Liver (tissue), 9 donors: ENCODE measurements around the gene CHRNG. TPM values are rescaled to one million over a fixed set of nuclear protein-coding genes. Genes with fewer than 3 reads are reported as not detected.

Experiments used
- DNase-seq: peaks from one replicate; pipeline ENCODE4 v3.0.0-alpha.2; 2017; ENCODE audit warnings: low spot score
- H3K27ac ChIP-seq, 2 donors: one replicate each; pipeline ENCODE4 v1.7.0; 2013; ENCODE audit warnings: inconsistent platforms in 2 of 2, low read length in 2 of 2, control low read depth in 1 of 2, low read depth in 1 of 2, mild to moderate bottlenecking in 1 of 2
- H3K27me3 ChIP-seq, 4 donors: one replicate each; pipeline versions ENCODE4 v1.6.1 to v1.7.0; 2013; ENCODE audit warnings: low read length in 3 of 4, inconsistent platforms in 1 of 4, mild to moderate bottlenecking in 1 of 4, moderate library complexity in 1 of 4; ENCODE audit not compliant: control insufficient read depth in 4 of 4, insufficient read depth in 4 of 4
- H3K36me3 ChIP-seq, 4 donors: one replicate each; pipeline versions ENCODE4 v1.6.1 to v1.7.0; 2013; ENCODE audit warnings: low read length in 3 of 4, mild to moderate bottlenecking in 3 of 4, low read depth in 1 of 4, moderate library complexity in 1 of 4; ENCODE audit not compliant: control insufficient read depth in 4 of 4, insufficient read depth in 3 of 4
- H3K4me1 ChIP-seq, 4 donors: one replicate each; pipeline versions ENCODE4 v1.6.1 to v1.7.0; 2013; ENCODE audit warnings: low read length in 3 of 4, mild to moderate bottlenecking in 3 of 4, moderate library complexity in 1 of 4; ENCODE audit not compliant: control insufficient read depth in 4 of 4, insufficient read depth in 4 of 4
- H3K4me3 ChIP-seq, 3 donors: one replicate each; pipeline versions ENCODE4 v1.6.1 to v1.7.0; 2013; ENCODE audit warnings: low read length in 3 of 3, control low read depth in 1 of 3, low read depth in 1 of 3, mild to moderate bottlenecking in 1 of 3
- H3K9ac ChIP-seq, 2 donors: one replicate each; pipeline ENCODE4 v1.7.0; 2013; ENCODE audit warnings: low read length in 2 of 2, mild to moderate bottlenecking in 2 of 2, moderate library complexity in 2 of 2, control low read depth in 1 of 2, low read depth in 1 of 2
- H3K9me3 ChIP-seq, 4 donors: one replicate each; pipeline versions ENCODE4 v1.6.1 to v1.7.0; 2013; ENCODE audit warnings: low read length in 3 of 4; ENCODE audit not compliant: control insufficient read depth in 4 of 4
- EGR1 ChIP-seq, 2 donors: IDR thresholded peaks; 2 replicates each; pipeline ENCODE4 v1.6.1; 2016 to 2018; ENCODE audit warnings: antibody characterized with exemption in 2 of 2, low read depth in 2 of 2
- FOXA1 ChIP-seq: IDR thresholded peaks from 2 replicates; pipeline ENCODE4 v1.6.1; 2016; ENCODE audit warnings: antibody characterized with exemption
- GABPA ChIP-seq, 2 donors: IDR thresholded peaks in 1 of 2; conservative IDR thresholded peaks in 1 of 2; 2 replicates each; pipeline ENCODE4 v1.6.1; 2016; ENCODE audit warnings: antibody characterized with exemption in 2 of 2, mild to moderate bottlenecking in 1 of 2, moderate library complexity in 1 of 2
- HNF4A ChIP-seq, 2 donors: conservative IDR thresholded peaks; 2 replicates each; pipeline ENCODE4 v1.6.1; 2016; ENCODE audit warnings: antibody characterized with exemption in 2 of 2, mild to moderate bottlenecking in 2 of 2
- HNF4G ChIP-seq: IDR thresholded peaks from 2 replicates; pipeline ENCODE4 v1.6.1; 2016; ENCODE audit warnings: antibody characterized with exemption
- JUND ChIP-seq, 2 donors: IDR thresholded peaks; 2 replicates each; pipeline ENCODE4 v1.6.1; 2016; ENCODE audit warnings: antibody characterized with exemption in 2 of 2
- MAX ChIP-seq: IDR thresholded peaks from 2 replicates; pipeline ENCODE4 v1.6.1; 2016; ENCODE audit warnings: antibody characterized with exemption
- RAD21 ChIP-seq, 2 donors: IDR thresholded peaks; 2 replicates each; pipeline ENCODE4 v1.6.1; 2016; ENCODE audit warnings: antibody characterized with exemption in 2 of 2, mild to moderate bottlenecking in 2 of 2
- REST ChIP-seq: IDR thresholded peaks from 2 replicates; pipeline ENCODE4 v1.6.1; 2016; ENCODE audit warnings: antibody characterized with exemption, mild to moderate bottlenecking
- RXRA ChIP-seq, 2 donors: IDR thresholded peaks; 2 replicates each; pipeline ENCODE4 v1.6.1; 2017 to 2018; ENCODE audit warnings: antibody characterized with exemption in 2 of 2, mild to moderate bottlenecking in 1 of 2
- SP1 ChIP-seq: IDR thresholded peaks from 2 replicates; pipeline ENCODE4 v1.6.1; 2018; ENCODE audit warnings: antibody characterized with exemption, mild to moderate bottlenecking
- YY1 ChIP-seq: IDR thresholded peaks from 2 replicates; pipeline ENCODE4 v1.6.1; 2016; ENCODE audit warnings: antibody characterized with exemption, mild to moderate bottlenecking
- ZBTB33 ChIP-seq: IDR thresholded peaks from 2 replicates; pipeline ENCODE4 v1.6.1; 2016; ENCODE audit warnings: antibody characterized with exemption
- WGBS: extraction: QIAGEN DNeasy Blood & Tissue Kit; methylation state at CpG from one replicate; pipeline ENCODE4 v1.1.7; 2013; 5-methylcytosine and 5-hydroxymethylcytosine counted together
- polyA plus RNA-seq, 2 donors: library from polyadenylated mRNA; stranded (reverse) in 1 of 2; unstranded in 1 of 2; fragments of 200-250 nt in 1 of 2; fragments of >200 nt in 1 of 2; fragmentation: Nextera tagmentation in 1 of 2; extraction: Ambion mirVana in 1 of 2; gene quantifications; one replicate each; pipeline versions ENCODE4 v1.2.1 to v1.2.3, GENCODE V29; 2013 to 2015
- total RNA-seq, 2 donors: library from RNA; depleted of rRNA; stranded (reverse); fragments of >200 nt; gene quantifications; one replicate each; pipeline ENCODE4 v1.2.3, GENCODE V29; 2014
- donor health status: healthy.
- donor health status: healthy.
- donor health status: healthy.
- donor health status: healthy.
- donor health status: healthy.

The CHRNG gene
- total and polyA plus RNA-seq, 4 donors: not detected

GRCh38 chr2:232493701-232494474, 45.6 kb upstream of the CHRNG start:
- Histone ChIP-seq H3K9me3 (no peaks in the 10 kb centered on the region), H3K36me3 (no peaks in the 10 kb centered on the region), H3K4me1 (no peaks in the 10 kb centered on the region), H3K4me3 (no peak overlapping the region), H3K9ac (no peak overlapping the region), H3K27me3 (no peaks in the 10 kb centered on the region), H3K27ac (no peak overlapping the region)
- TF ChIP-seq YY1 (no peak), ZBTB33 (no peak), EGR1 (IDR thresholded peaks at IDR 0.05; ENCODE audit: low read depth in 2 of 2) (no peak), HNF4A (conservative IDR thresholded peaks at IDR 0.05) (no peak), JUND (IDR thresholded peaks at IDR 0.05) (no peak), FOXA1 (no peak), RAD21 (IDR thresholded peaks at IDR 0.05) (no peak), SP1 (no peak)
- DNase-seq: no peak
- WGBS: 86% methylated on average over 10 of the region's 10 CpGs

GRCh38 chr2:232494542-232494941, 45.0 kb upstream of the CHRNG start:
- H3K27me3 ChIP-seq: no peaks in the 10 kb centered on the region
- no peak overlapping the region for H3K9ac ChIP-seq
- TF ChIP-seq RAD21 (IDR thresholded peaks at IDR 0.05) (no peak), ZBTB33 (no peak), SP1 (no peak), HNF4G (no peak), GABPA (IDR thresholded peaks at IDR 0.05 in 1 of 2, conservative IDR thresholded peaks at IDR 0.05 in 1 of 2) (no peak), MAX (no peak), REST (no peak), RXRA (IDR thresholded peaks at IDR 0.05) (no peak)
- no peaks in the 10 kb centered on the region for H3K36me3 ChIP-seq
- H3K4me1 ChIP-seq: no peaks in the 10 kb centered on the region
- no peak overlapping the region for H3K4me3 ChIP-seq
- H3K27ac ChIP-seq: no peak overlapping the region
- no peak for DNase-seq
- no peaks in the 10 kb centered on the region for H3K9me3 ChIP-seq
- 95% methylated on average over 5 of the region's 5 CpGs for WGBS
